Cardiac septum (tissue), 1 donor: ENCODE measurements around the gene M1AP. TPM values are rescaled to one million over a fixed set of nuclear protein-coding genes. Genes with fewer than 3 reads are reported as not detected.
"Not testable (repeated sequence)": the region's sequence is repeated elsewhere in the genome, so short reads cannot be mapped to it uniquely, and the experiment has no call there.

Source experiments
- DNase-seq: peaks from one replicate; pipeline ENCODE4 v3.0.0-alpha.2; 2020; ENCODE audit warnings: low spot score
- intact Hi-C: fragments of 100-400 bp; cut with DNase I; formaldehyde crosslinking; loops from one replicate; pipeline ENCODE4 v1.14.0; 2022
- total RNA-seq: library from RNA; stranded (reverse); fragmentation: NEBNext Ultra II Directional; extraction: Animal tissue kit (Norgen Biotek cat#: 25700); gene quantifications from one replicate; pipeline ENCODE4 v1.2.1, GENCODE V29; 2021
- donor health status: DM: no; HTN: no; CAD: no.

Gene M1AP
- total RNA-seq, 1 donor from 2014 or later, result not detected

- DNase-seq, result no peak
- intact Hi-C loops, result loop anchor here (10.0 kb wide), 1 partner anchor 134 kb away; the partner anchor contains the start of genes AUP1, DQX1 and HTRA2
These were observed 10.4 kb upstream of the M1AP start for GRCh38 chr2:74658516-74658915.

DNA sequence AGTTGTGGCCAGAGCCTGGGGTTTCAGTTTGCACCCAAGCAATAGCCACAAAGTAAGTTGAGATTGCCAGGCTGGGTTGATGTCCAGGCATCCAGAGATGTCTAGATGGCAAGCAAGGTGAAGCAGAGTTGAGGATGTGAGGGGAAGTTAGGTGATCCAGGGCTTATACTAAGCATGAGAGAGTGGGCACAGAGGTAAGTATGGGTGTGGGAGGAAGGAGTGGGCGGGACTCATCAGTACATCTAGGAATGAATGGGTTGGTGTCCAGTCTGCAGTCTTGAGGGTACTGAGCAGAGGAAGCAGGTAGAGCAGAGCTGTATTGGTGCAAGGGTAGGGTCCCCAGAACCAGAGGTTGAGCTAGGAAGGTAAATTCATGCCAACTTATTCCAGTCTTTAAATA, 7.4 kb upstream of the M1AP start:
- intact Hi-C loops, result loop anchor here (10.0 kb wide), 1 partner anchor 131 kb away; the partner anchor contains the start of genes AUP1, DQX1 and HTRA2

DNA sequence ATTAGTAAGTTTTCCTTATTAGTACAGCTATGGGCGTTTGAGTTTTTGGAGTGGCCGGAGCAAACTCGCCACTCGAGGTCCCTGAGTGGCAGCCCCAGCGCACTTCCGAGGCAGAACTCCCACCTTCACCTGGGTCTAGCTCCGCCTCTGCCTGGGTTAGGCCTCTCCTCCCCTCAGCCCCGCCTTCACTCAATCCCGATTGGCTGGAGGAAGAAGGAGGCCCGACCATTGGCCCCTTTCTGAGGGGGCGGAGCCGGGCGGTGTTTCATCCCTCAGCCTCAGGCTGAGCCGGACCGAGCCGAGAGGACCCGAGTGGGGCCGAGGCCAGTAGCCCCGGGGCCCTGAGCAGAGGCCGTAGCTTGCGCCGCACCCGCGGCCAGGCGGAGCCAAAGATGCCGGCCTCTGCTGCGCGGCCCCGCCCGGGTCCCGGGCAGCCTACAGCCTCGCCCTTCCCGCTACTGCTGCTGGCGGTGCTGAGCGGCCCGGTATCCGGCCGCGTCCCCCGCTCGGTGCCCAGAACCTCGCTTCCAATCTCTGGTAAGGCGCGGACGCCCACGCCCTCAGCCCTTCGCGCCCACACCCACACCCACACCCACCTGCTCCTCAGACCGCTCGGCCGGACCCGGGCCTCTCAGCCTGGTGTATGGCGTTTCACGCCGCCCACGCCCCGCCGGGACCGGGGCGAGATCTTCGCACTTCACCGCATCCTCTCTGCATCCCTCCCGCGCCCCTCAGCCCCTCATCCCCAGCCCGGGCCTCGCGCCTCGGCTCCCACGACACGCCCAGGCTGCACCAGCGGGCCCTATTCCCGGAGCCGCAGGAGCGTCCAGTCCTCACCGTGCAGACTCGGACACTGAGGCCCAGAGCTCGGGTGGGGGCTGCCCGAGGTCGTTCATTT, 6.1 kb upstream of the M1AP start, which contains the start of gene SEMA4F:
Gene SEMA4F, plus strand, starts transcription at position 263 of the 898 bp plus-strand sequence. Its CDS starts 130 bp downstream, at position 393.
- DNase-seq, result peak; percentile 97
- intact Hi-C loops, result loop anchor here (10.0 kb wide), 1 partner anchor 129 kb away; the partner anchor contains the start of genes AUP1, DQX1 and HTRA2

More for the DNA sequence above, 7.4 kb upstream of the M1AP start:
- no peak for DNase-seq

DNA sequence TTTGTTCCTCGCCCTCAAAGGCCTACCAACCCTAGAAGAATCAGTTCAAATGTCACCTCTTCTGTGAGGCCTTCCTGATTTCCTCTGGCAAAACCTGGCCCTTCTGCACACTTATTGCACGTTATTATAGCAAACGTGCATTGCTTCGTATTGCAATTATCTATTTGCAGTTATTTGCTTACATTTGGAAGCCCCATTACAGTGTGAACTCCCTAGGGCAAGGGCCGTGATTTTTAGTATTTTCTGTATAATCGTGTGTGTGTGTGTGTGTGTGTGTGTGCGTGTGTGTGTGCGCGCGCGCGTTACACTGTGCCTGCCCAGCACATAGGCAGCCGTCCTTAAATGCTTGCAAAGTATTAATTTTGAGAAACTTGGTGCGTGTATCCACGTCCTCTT, 5.5 kb upstream of the M1AP start:
- DNase-seq, result no peak
- intact Hi-C loops, result loop anchor here (10.0 kb wide), 1 partner anchor 129 kb away; the partner anchor contains the start of genes AUP1, DQX1 and HTRA2

GRCh38 chr2:74646834-74647482, 1.2 kb downstream of the M1AP start:
- intact Hi-C loops, result no loop called here
- no peak for DNase-seq

DNA sequence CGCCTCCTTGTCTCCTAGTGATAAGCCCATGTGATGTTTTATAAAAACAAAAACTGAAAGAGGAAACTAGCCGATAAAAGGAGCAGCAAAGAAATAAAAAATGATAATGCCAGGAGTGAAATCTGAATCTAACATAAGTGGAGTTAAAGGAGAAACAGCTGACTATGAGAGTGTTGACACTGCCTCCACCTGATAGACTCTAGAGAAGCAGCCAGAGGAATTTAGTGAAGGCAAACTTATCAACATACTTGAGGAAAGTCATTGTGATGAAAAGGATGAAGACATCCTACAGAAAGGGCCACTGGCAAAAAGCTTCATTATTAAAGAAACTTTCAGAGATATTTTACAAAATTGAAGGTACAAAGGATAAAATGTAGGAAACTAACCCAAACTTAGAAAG, 1.9 kb downstream of the M1AP start:
- intact Hi-C loops, result no loop called here
- DNase-seq, result no peak

DNA sequence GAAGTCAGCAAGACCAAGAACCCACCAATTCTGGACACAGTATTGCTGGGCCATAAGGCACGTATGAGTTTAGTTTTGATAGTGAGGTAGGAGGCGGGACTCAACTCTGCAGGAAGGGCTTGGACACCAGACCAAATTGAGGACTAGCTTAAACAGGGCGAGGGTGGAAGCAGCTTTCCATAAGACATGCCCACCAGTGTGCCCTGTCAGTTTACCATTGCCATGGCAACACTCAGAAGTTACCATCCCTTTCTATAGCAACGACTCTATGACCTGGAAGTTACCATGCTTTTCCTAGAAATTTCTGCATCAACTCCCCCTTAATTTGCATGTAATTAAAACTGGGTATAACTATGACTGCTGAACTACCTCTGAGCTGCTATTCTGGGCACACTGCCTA, 2.8 kb downstream of the M1AP start:
- intact Hi-C loops, result no loop called here
- DNase-seq, result no peak

DNA sequence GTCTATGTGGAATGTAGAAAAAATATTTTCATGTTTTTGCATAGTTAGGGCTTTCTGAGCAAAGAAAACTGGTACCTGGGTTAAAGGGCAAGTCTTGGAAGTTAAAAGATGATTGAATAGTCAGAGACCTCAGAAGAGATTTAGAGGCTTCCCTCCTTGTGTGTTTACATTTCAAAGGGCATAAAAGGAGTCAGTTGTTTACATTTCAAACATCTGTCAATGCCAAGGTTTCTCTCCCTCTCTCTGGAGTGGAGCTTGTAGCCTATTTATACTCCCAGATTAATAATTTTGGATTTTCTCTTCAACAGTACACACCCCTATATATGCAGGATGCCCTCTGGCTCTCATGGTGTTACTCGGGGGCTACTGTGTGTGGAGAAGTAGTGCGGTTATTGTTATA, 8.6 kb downstream of the M1AP start:
- intact Hi-C loops, result no loop called here
- DNase-seq, result no peak

GRCh38 chr2:74632939-74633312, 15.2 kb downstream of the M1AP start:
- DNase-seq, result no peak
- intact Hi-C loops, result no loop called here

- intact Hi-C loops, result no loop called here
- no peak for DNase-seq
These were observed 15.8 kb downstream of the M1AP start for GRCh38 chr2:74632209-74632938.

DNA sequence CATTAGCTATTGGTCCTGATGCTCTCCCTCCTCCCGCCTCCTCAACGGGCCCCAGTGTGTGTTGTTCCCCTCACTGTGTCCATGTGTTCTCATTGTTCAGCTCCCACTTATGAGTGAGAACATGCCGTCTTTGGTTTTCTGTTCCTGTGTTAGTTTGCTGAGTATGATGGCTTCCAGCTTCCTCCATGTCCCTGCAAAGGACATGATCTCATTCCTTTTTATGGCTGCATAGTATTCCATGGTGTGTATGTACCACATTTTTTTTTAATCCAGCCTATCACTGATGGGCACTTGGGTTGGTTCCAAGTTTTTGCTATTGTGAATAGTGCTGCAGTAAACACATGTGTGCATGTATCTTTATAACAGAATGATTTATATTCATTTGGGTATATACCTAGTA, 17.7 kb downstream of the M1AP start:
- DNase-seq, intact Hi-C loops: not testable (repeated sequence)

DNA sequence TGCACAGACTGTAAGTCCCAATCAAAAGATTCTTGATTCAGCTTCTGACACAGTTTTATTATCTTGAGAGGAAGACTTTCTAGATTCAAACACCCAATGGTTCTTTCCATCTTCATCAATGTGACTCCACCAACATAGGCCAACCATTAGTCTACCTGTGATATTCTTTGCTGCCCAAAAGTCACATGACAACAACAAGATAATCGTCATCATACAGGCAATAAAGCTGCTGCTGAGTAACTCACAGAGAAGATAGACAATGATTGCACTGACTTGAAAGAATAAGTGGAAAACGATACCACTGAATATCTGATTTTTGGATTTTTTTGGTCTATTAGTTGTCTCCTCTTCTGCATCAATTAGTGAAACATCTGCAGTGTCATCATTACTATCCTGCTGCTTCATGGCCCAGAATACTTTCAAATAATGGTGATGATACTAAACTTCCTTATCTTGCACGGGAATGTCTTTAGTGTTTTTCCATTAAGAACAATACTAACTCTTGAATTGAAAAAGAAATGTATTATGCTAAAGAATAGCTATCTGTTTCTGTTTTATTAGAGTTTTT, 19.5 kb downstream of the M1AP start:
- no peak for DNase-seq
- intact Hi-C loops, result no loop called here

GRCh38 chr2:74625658-74626425, 22.3 kb downstream of the M1AP start:
- DNase-seq, result no peak
- intact Hi-C loops, result no loop called here

DNA sequence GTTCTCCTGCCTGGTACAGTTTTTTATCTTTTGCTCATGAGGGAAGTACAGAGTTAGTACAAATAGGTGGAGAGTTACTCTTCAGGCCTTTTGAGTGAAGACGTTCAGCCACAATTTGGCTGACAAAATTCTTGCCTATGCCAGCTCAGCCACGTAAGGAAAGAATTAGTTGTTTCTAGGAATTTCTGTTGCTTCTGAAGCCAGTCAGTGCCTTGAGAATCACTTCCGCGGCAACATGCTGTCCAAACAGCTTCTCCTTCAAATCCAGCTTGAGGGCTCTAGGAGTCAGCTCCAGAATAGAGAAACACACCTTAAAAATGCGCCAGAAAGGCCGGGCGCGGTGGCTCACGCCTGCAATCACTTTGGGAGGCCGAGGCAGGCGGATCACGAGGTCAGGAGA, 27.5 kb downstream of the M1AP start:
- DNase-seq, result no peak
- intact Hi-C loops, result no loop called here

GRCh38 chr2:74619651-74620297, 28.4 kb downstream of the M1AP start:
- no peak for DNase-seq
- intact Hi-C loops, result no loop called here

DNA sequence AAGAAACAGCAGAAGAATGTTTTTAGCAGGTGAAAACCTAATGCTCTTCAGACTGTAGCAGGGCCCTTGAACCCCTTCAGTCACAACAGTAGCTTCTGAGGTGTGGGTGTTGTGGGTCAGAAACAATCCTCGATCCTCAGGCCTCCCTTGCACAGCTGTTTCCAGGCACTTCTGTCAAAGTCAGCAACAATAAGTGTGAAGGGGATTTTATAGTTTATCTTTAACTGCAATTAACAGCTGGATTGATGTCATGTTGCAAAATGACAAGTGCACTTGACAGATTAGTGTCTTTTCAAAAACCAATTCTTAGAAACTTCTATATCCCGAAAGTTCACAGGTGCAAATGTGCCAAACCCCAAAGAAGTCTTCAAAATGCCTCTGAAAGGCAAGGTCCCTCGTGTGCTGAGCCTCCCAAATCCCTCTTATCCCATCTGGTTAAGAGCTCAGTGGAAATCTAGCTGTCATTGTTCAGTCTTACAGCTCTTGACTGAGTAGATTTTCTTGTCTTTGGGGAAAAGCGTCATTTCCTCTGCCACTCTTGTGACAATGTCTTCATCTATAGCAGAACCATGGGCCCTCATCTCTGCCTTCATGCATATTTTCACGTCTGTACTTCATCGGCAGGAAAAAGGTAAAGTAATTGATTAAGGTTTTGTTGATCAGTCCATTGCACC, 29.6 kb downstream of the M1AP start:
- intact Hi-C loops, result no loop called here
- DNase-seq, result no peak

DNA sequence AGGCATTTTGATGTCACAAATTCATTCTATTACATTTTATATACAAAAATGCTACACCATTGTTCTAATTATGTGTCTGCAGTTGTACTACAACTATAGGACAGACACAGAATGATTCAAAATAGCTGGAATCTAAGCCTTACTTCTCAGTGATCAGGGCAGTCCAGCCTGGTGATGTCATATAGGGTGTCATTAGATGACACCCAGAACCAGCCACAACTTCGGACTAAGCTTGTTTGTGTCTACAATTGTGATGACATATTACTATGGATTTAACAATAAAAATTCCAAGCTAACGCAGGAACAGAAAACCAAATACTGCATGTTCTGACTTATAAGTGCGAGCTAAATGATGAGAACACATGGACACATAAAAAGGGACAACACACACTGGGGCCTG, 31.0 kb downstream of the M1AP start:
- no peak for DNase-seq
- intact Hi-C loops, result no loop called here

- intact Hi-C loops, result no loop called here
- no peak for DNase-seq
These were observed 41.2 kb downstream of the M1AP start for GRCh38 chr2:74606927-74607326.
